Measurements from ENCODE around the gene NALCN.

DNA sequence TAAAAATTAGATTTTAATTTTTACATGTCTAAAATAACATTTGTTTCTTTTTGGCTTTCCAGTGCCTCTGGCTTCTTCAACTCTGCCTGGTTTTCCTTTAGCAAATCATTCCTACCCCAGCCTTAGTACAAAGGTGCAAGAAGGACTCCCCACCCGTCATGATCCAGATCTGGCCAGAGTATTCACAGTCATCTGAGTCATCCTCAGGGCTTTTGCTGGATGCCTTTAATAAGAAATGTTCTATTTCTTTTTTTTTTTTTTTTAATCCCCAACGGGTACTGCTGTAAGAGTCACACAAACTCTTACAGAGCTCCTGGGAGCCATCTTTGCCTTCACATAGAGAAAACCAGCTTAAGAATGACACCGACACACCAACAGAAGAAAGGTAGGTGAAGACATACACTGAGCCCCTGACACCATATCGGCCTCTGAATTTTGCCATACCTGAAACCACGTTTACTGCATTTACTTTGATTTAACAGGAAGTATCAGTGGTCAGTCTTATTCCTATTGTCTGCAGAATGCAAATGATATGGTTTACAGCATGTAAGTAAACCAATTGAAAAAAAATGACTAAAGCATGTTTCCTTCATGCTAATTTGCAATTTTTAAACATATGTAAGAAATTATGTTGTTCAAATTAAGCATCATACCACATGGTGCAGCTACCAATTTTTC, 184.4 kb downstream of the NALCN start:
- TF ChIP-seq, protein P1, sequence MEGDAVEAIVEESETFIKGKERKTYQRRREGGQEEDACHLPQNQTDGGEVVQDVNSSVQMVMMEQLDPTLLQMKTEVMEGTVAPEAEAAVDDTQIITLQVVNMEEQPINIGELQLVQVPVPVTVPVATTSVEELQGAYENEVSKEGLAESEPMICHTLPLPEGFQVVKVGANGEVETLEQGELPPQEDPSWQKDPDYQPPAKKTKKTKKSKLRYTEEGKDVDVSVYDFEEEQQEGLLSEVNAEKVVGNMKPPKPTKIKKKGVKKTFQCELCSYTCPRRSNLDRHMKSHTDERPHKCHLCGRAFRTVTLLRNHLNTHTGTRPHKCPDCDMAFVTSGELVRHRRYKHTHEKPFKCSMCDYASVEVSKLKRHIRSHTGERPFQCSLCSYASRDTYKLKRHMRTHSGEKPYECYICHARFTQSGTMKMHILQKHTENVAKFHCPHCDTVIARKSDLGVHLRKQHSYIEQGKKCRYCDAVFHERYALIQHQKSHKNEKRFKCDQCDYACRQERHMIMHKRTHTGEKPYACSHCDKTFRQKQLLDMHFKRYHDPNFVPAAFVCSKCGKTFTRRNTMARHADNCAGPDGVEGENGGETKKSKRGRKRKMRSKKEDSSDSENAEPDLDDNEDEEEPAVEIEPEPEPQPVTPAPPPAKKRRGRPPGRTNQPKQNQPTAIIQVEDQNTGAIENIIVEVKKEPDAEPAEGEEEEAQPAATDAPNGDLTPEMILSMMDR (IDR thresholded peaks at IDR 0.05; ENCODE audit: low read depth, low read length, missing input control) = no peak
- TF ChIP-seq MAX (IDR thresholded peaks at IDR 0.05) = no peak
- no peak for TF ChIP-seq TAF1 (conservative IDR thresholded peaks at IDR 0.05)
- no peak for TF ChIP-seq REST (IDR thresholded peaks at IDR 0.05)
- no peak for TF ChIP-seq RAD21 (IDR thresholded peaks at IDR 0.05)
- no peak for TF ChIP-seq NR2F2 (IDR thresholded peaks at IDR 0.05)
- TF ChIP-seq YY1 (IDR thresholded peaks at IDR 0.05) = no peak
- no peak for TF ChIP-seq ATF3 (IDR thresholded peaks at IDR 0.05)
- TF ChIP-seq EGR1 (IDR thresholded peaks at IDR 0.05; ENCODE audit: low read depth in 2 of 2) = no peak
- TF ChIP-seq SP1 (IDR thresholded peaks at IDR 0.05) = no peak
- no peak for TF ChIP-seq GABPA (IDR thresholded peaks at IDR 0.05 in 1 of 2, conservative IDR thresholded peaks at IDR 0.05 in 1 of 2)

Data from liver (tissue), 3 donors.